HepG2 (cell line): ENCODE measurements around the gene RNF8. TPM values are rescaled to one million over a fixed set of nuclear protein-coding genes. Genes with fewer than 3 reads are reported as not detected.
"Not testable (repeated sequence)": the region's sequence is repeated elsewhere in the genome, so short reads cannot be mapped to it uniquely, and the experiment has no call there.

Source experiments
- ATAC-seq: fragments of 200-7000 bp; cut with Tn5 transposase; 3 replicates; pipeline ENCODE4 v1.9.1; 2020; ENCODE audit warnings: mild to moderate bottlenecking, moderate library complexity
- BruUV-seq: library from RNA; stranded (reverse); fragments of 400-500 nt; replicated peaks from 2 replicates; lab custom pipeline; 2021; lab: Mats Ljungman, UMichigan
- CTCF ChIA-PET: fragments of 300-600 bp; formaldehyde crosslinking; extraction: SDS; loops from one replicate; lab custom pipeline; 2021; ENCODE audit warnings: low total read pairs, inconsistent platforms, low intra/inter-chr PET ratio; lab: Yijun Ruan, JAX
- POLR2A ChIA-PET: fragments of 350-600 bp; sonication (Branson Sonifier 250); formaldehyde crosslinking; loops from one replicate; lab custom pipeline; 2020; ENCODE audit warnings: antibody characterized with exemption, inconsistent platforms; lab: Yijun Ruan, JAX
- DNase-seq: peaks from one replicate; pipeline ENCODE4 v3.0.0-alpha.2; 2015; ENCODE audit warnings: low spot score
- FAIRE-seq: peaks from 3 replicates; lab custom pipeline; 2011; peaks lifted over from hg19 to GRCh38; lab: Jason Lieb, UNC
- H2AFZ ChIP-seq: one replicate; pipeline ENCODE4 v1.6.1; 2011; ENCODE audit warnings: low read length, inconsistent platforms
- H3K27ac ChIP-seq: fragments of 300-600 bp; 3 replicates; pipeline ENCODE4 v1.8.0; 2011; ENCODE audit warnings: mixed run types, mild to moderate bottlenecking, mixed read lengths, low read length, inconsistent platforms; ENCODE audit not compliant: insufficient read depth; ENCODE audit errors: extremely low read length
- H3K27me3 ChIP-seq, 2 experiments: fragments of 200-600 bp in 1 of 2; 2 replicates in 1 of 2; 3 replicates in 1 of 2; pipeline versions ENCODE4 v1.6.0 to v1.8.0; 2011; ENCODE audit warnings: low read length in 2 of 2, mild to moderate bottlenecking in 2 of 2, moderate library complexity in 2 of 2, inconsistent platforms in 1 of 2; ENCODE audit not compliant: insufficient read depth in 2 of 2, control insufficient read depth in 1 of 2
- H3K36me3 ChIP-seq, 2 experiments: fragments of 200-600 bp in 1 of 2; replicated peaks in 1 of 2; 2 replicates in 1 of 2; 3 replicates in 1 of 2; pipeline versions ENCODE4 v1.5.1 to v1.8.0; 2011; ENCODE audit warnings: low read length in 2 of 2, inconsistent platforms in 1 of 2; ENCODE audit not compliant: insufficient read depth in 2 of 2, control insufficient read depth in 1 of 2
- H3K4me1 ChIP-seq: 2 replicates; pipeline ENCODE4 v1.5.1; 2012; ENCODE audit warnings: low read length, inconsistent platforms; ENCODE audit not compliant: insufficient read depth
- H3K4me2 ChIP-seq: 2 replicates; pipeline ENCODE4 v1.6.0; 2011; ENCODE audit warnings: low read depth, low read length, inconsistent platforms
- H3K4me3 ChIP-seq, 3 experiments: fragments of 200-600 bp in 1 of 3; sonication (generic), shearing (Covaris generic) in 1 of 3; replicated peaks in 1 of 3; 2 replicates each; pipeline ENCODE4 v1.5.1; 2011 to 2016; ENCODE audit warnings: low read length in 3 of 3, inconsistent platforms in 2 of 3, low read depth in 2 of 3, mild to moderate bottlenecking in 2 of 3, control low read depth in 1 of 3, mixed read lengths in 1 of 3; ENCODE audit not compliant: insufficient read depth in 1 of 3
- H3K79me2 ChIP-seq: one replicate; pipeline ENCODE4 v1.6.1; 2011; ENCODE audit warnings: low read length, inconsistent platforms; ENCODE audit not compliant: insufficient read depth
- H3K9ac ChIP-seq: 2 replicates; pipeline ENCODE4 v1.6.0; 2011; ENCODE audit warnings: mild to moderate bottlenecking, low read depth, low read length, inconsistent platforms; ENCODE audit not compliant: insufficient read depth
- H3K9me3 ChIP-seq: 2 replicates; pipeline ENCODE4 v1.5.1; 2012; ENCODE audit warnings: mild to moderate bottlenecking, low read length
- H4K20me1 ChIP-seq: 2 replicates; pipeline ENCODE4 v1.6.0; 2011; ENCODE audit warnings: inconsistent platforms, mild to moderate bottlenecking, low read length, moderate library complexity; ENCODE audit not compliant: insufficient read depth
- AFF4 ChIP-seq: sonication (generic); formaldehyde crosslinking; IDR thresholded peaks from 2 replicates; pipeline ENCODE4 v1.4.0; 2020; ENCODE audit warnings: missing genetic modification reagents
- GLMP ChIP-seq: sonication (generic); formaldehyde crosslinking; IDR thresholded peaks from 2 replicates; pipeline ENCODE4 v1.9.0; 2021; ENCODE audit warnings: missing genetic modification reagents, mild to moderate bottlenecking, borderline replicate concordance
- HOXD1 ChIP-seq: sonication (generic); formaldehyde crosslinking; IDR thresholded peaks from 2 replicates; pipeline ENCODE4 v1.5.0; 2020; ENCODE audit warnings: missing genetic modification reagents
- SRF ChIP-seq: IDR thresholded peaks from 2 replicates; pipeline ENCODE4 v1.6.1; 2011; ENCODE audit warnings: mild to moderate bottlenecking, low read depth, low read length, moderate library complexity
- TFDP2 ChIP-seq: sonication (generic); formaldehyde crosslinking; IDR thresholded peaks from 2 replicates; pipeline ENCODE4 v1.4.0; 2020; ENCODE audit warnings: missing genetic modification reagents
- WGBS: methylation state at CpG from one replicate; pipeline ENCODE4 v1.1.6; 2017; ENCODE audit warnings: low lambda C conversion rate; 5-methylcytosine and 5-hydroxymethylcytosine counted together
- in situ Hi-C: cut with HindIII; loops from 2 replicates; pipeline ENCODE4 v1.10.0; 2017; ENCODE audit warnings: low pct_unique_long_range_greater_than_20kb; ENCODE audit not compliant: extremely low pct_ligation_motif_present
- intact Hi-C: fragments of 100-400 bp; cut with micrococcal nuclease; formaldehyde crosslinking; loops from one replicate; pipeline ENCODE4 v1.10.0; 2022; ENCODE audit not compliant: unreplicated experiment
- polyA plus RNA-seq, 8 experiments: library from polyadenylated mRNA; depleted of rRNA in 3 of 8; stranded (reverse) in 7 of 8; unstranded in 1 of 8; fragments of >200 nt; fragmentation: Illumina TruSeq in 4 of 8; extraction: Trizol in 4 of 8; gene quantifications; 2 replicates each; pipeline versions ENCODE4 v1.2.1 to v1.2.3, GENCODE V29; 2011 to 2016; ENCODE audit warnings: low read depth in 4 of 8, missing spikeins in 1 of 8, mixed read lengths in 1 of 8; ENCODE audit not compliant: insufficient read depth in 1 of 8
- total RNA-seq, 5 experiments: library from RNA; depleted of rRNA; stranded (reverse); fragments of >200 nt; fragmentation: Illumina TruSeq; extraction: Trizol; gene quantifications; 2 replicates each; pipeline ENCODE4 v1.2.3, GENCODE V29; 2016; ENCODE audit warnings: low read depth in 1 of 5

Gene RNF8
- total and polyA plus RNA-seq, 2 of the 13 experiments (the other 11 are each of a cell fraction or from before 2014, with no cell fraction given), result 21.8 to 47.6 TPM

GRCh38 chr6:37344308-37344707, 9.5 kb upstream of the RNF8 start:
- ChIA-PET POLR2A (no interaction called here), CTCF (no interaction called here)
- no TSS peak for BruUV-seq
- no peaks in the 10 kb centered on the region for H3K9me3 ChIP-seq
- FAIRE-seq (no peak), ATAC-seq (no peak), DNase-seq (no peak)
- no peak overlapping the region for H3K4me2 ChIP-seq
- in situ Hi-C loops, result no loop called here
- intact Hi-C loops, result no loop called here
- no peak overlapping the region for H3K27ac ChIP-seq
- 27% methylated on average over 3 of the region's 3 CpGs for WGBS
- no peaks in the 10 kb centered on the region for H3K27me3 ChIP-seq
- H3K9ac ChIP-seq, result no peak overlapping the region
- no peaks in the 10 kb centered on the region for H3K79me2 ChIP-seq
- peaks cover 11% of the 10 kb centered on the region for H3K4me1 ChIP-seq
- H3K36me3 ChIP-seq, result no peaks in the 10 kb centered on the region
- no peak overlapping the region for H3K4me3 ChIP-seq
- TF ChIP-seq HOXD1 (CRISPR knock-in tag) (no peak), AFF4 (CRISPR knock-in tag) (no peak), SRF (no peak), TFDP2 (CRISPR knock-in tag) (no peak), GLMP (CRISPR knock-in tag) (no peak)
- no peak overlapping the region for H2AFZ ChIP-seq
- H4K20me1 ChIP-seq, result no peaks in the 10 kb centered on the region

- H3K9ac ChIP-seq, in situ Hi-C loops, H3K4me1 ChIP-seq, ATAC-seq, intact Hi-C loops, H3K9me3 ChIP-seq, FAIRE-seq, POLR2A ChIA-PET, H4K20me1 ChIP-seq, H3K79me2 ChIP-seq, H2AFZ ChIP-seq, H3K36me3 ChIP-seq, H3K4me2 ChIP-seq, CTCF ChIA-PET, H3K4me3 ChIP-seq, H3K27me3 ChIP-seq, BruUV-seq, H3K27ac ChIP-seq, DNase-seq: not testable (repeated sequence)
- WGBS, result 29% methylated on average over 3 of the region's 3 CpGs
Observed at GRCh38 chr6:37345804-37346203, 8.0 kb upstream of the RNF8 start.
